A204.1 (cell line): Measurements from ENCODE around the gene TRAPPC3L.

Experiments
- FAIRE-seq: peaks from 2 replicates; lab custom pipeline; 2012; peaks lifted over from hg19 to GRCh38; lab: Jason Lieb, UNC

The TRAPPC3L gene

GRCh38 chr6:116461932-116462885 is 83.3 kb downstream of the TRAPPC3L start:
- FAIRE-seq: no peak

- no peak for FAIRE-seq
Measured at GRCh38 chr6:116461331-116461931, 84.1 kb downstream of the TRAPPC3L start, which contains the start of gene CALHM6. Gene CALHM6 (plus strand): TSS chr6:116461375. CDS start chr6:116461930, 555 bp downstream.

- no peak for FAIRE-seq
Measured at GRCh38 chr6:116459927-116460326, 85.6 kb downstream of the TRAPPC3L start.

GRCh38 chr6:116458264-116458663 is 87.2 kb downstream of the TRAPPC3L start:
- no peak for FAIRE-seq

GRCh38 chr6:116456927-116457326 is 88.6 kb downstream of the TRAPPC3L start:
- FAIRE-seq: no peak

- FAIRE-seq: no peak
Measured at GRCh38 chr6:116456106-116456505, 89.4 kb downstream of the TRAPPC3L start.

GRCh38 chr6:116452531-116452930 is 93.0 kb downstream of the TRAPPC3L start:
- FAIRE-seq: no peak

GRCh38 chr6:116451916-116452315 is 93.6 kb downstream of the TRAPPC3L start:
- no peak for FAIRE-seq

- no peak for FAIRE-seq
Measured at GRCh38 chr6:116450769-116451740, 94.4 kb downstream of the TRAPPC3L start.

GRCh38 chr6:116450185-116450710 is 95.2 kb downstream of the TRAPPC3L start:
- FAIRE-seq: no peak

GRCh38 chr6:116449565-116449964 is 95.9 kb downstream of the TRAPPC3L start:
- no peak for FAIRE-seq

GRCh38 chr6:116447496-116448011 is 97.9 kb downstream of the TRAPPC3L start:
- FAIRE-seq: no peak

- FAIRE-seq: no peak
Measured at GRCh38 chr6:116447052-116447451, 98.4 kb downstream of the TRAPPC3L start.

GRCh38 chr6:116446399-116446798 is 99.1 kb downstream of the TRAPPC3L start:
- no peak for FAIRE-seq

GRCh38 chr6:116445102-116445501 is 100.4 kb downstream of the TRAPPC3L start:
- FAIRE-seq: no peak
